Testis (tissue), 3 donors: Measurements from ENCODE around the gene CREB3L1. TPM values are rescaled to one million over a fixed set of nuclear protein-coding genes. Genes with fewer than 3 reads are reported as not detected.
A peak's percentile ranks its signal among the peaks of the same experiment; 100 is the strongest.

Experiments used
- DNase-seq: peaks from one replicate; pipeline ENCODE4 v3.0.0-alpha.2; 2019
- H3K27ac ChIP-seq, 2 donors: fragments of 200-600 bp; sonication (generic); one replicate each; pipeline ENCODE4 v1.5.1; 2019
- H3K27me3 ChIP-seq: fragments of 200-600 bp; sonication (generic); one replicate; pipeline ENCODE4 v1.5.1; 2019
- H3K36me3 ChIP-seq: fragments of 200-600 bp; sonication (generic); one replicate; pipeline ENCODE4 v1.5.1; 2017; ENCODE audit warnings: low read depth; ENCODE audit errors: missing control alignments
- H3K4me1 ChIP-seq: fragments of 200-600 bp; sonication (generic); one replicate; pipeline ENCODE4 v1.5.1; 2019
- H3K4me3 ChIP-seq, 2 donors: fragments of 200-600 bp; sonication (generic); one replicate each; pipeline ENCODE4 v1.5.1; 2017 to 2019
- H3K9me3 ChIP-seq: fragments of 200-600 bp; sonication (generic); one replicate; pipeline ENCODE4 v1.5.1; 2017
- POLR2A ChIP-seq: fragments of 450-650 bp; IDR thresholded peaks from one replicate; pipeline ENCODE4 v1.6.1; 2017; ENCODE audit warnings: antibody characterized with exemption, mild to moderate bottlenecking, moderate library complexity
- WGBS, 2 donors: methylation state at CpG; one replicate each; pipeline ENCODE4 v1.1.5; 2018; 5-methylcytosine and 5-hydroxymethylcytosine counted together
- intact Hi-C: fragments of 100-400 bp; cut with DNase I; formaldehyde crosslinking; loops from one replicate; pipeline ENCODE4 v1.15.1; 2023; ENCODE audit warnings: low total_unique reads
- polyA plus RNA-seq: library from polyadenylated mRNA; stranded (reverse); fragments of 350-450 nt; fragmentation: Illumina TruSeq; extraction: RNeasy Lipid Tissue Mini Kit (QIAGEN cat#74804); gene quantifications from one replicate; pipeline ENCODE4 v1.2.3, GENCODE V29; 2014; ENCODE audit warnings: low read depth, low replicate concordance; ENCODE audit not compliant: insufficient read depth
- total RNA-seq, 2 donors: library from RNA; depleted of rRNA; stranded (reverse); fragments of >200 nt; gene quantifications; one replicate each; pipeline ENCODE4 v1.2.3, GENCODE V29; 2016
- TF ChIP-seq, protein P1 (sequence below), 3 experiments: fragments of 450-650 bp in 2 of 3; fragments of 200-600 bp in 1 of 3; sonication (generic) in 1 of 3; IDR thresholded peaks; one replicate each; pipeline ENCODE4 v1.5.1; 2016 to 2019; ENCODE audit warnings: antibody characterized with exemption in 3 of 3, mild to moderate bottlenecking in 2 of 3, moderate library complexity in 1 of 3

Gene CREB3L1
- total and polyA plus RNA-seq, 3 donors from 2014 or later, result 5.2 to 19.2 (median 8.1) TPM

DNA sequence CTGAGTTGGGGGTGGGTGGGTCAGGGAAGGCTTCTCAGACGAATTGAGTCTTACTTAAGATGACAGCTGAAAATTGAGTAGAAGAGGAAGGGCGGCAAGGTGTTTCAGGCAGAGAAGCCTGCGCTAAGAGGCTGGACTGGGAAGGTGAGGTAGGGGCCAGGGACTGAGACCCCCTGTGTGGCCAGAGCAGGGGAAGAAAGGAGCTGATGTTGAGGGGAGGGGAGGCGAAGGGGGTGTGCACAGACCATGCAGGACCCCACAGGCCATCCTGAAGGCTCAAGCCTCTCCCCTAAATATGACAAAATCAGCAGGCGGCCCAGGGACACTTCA is 40.6 kb upstream of the CREB3L1 start:
- TF ChIP-seq POLR2A, result no peak
- TF ChIP-seq, protein P1, sequence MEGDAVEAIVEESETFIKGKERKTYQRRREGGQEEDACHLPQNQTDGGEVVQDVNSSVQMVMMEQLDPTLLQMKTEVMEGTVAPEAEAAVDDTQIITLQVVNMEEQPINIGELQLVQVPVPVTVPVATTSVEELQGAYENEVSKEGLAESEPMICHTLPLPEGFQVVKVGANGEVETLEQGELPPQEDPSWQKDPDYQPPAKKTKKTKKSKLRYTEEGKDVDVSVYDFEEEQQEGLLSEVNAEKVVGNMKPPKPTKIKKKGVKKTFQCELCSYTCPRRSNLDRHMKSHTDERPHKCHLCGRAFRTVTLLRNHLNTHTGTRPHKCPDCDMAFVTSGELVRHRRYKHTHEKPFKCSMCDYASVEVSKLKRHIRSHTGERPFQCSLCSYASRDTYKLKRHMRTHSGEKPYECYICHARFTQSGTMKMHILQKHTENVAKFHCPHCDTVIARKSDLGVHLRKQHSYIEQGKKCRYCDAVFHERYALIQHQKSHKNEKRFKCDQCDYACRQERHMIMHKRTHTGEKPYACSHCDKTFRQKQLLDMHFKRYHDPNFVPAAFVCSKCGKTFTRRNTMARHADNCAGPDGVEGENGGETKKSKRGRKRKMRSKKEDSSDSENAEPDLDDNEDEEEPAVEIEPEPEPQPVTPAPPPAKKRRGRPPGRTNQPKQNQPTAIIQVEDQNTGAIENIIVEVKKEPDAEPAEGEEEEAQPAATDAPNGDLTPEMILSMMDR (IDR thresholded peaks at IDR 0.05), result no peak
- WGBS, 2 donors, result 57 to 68% methylated on average over 5 of the region's 5 CpGs
- Histone ChIP-seq H3K36me3 (no peaks in the 10 kb centered on the region), H3K4me1 (peaks cover 11% of the 10 kb centered on the region), H3K27me3 (no peaks in the 10 kb centered on the region), H3K4me3 (no peak overlapping the region), H3K27ac (peak overlapping the region in 1 of 2 donors; percentile 86), H3K9me3 (no peaks in the 10 kb centered on the region)
- intact Hi-C loops, result no loop called here
- DNase-seq, result no peak

DNA sequence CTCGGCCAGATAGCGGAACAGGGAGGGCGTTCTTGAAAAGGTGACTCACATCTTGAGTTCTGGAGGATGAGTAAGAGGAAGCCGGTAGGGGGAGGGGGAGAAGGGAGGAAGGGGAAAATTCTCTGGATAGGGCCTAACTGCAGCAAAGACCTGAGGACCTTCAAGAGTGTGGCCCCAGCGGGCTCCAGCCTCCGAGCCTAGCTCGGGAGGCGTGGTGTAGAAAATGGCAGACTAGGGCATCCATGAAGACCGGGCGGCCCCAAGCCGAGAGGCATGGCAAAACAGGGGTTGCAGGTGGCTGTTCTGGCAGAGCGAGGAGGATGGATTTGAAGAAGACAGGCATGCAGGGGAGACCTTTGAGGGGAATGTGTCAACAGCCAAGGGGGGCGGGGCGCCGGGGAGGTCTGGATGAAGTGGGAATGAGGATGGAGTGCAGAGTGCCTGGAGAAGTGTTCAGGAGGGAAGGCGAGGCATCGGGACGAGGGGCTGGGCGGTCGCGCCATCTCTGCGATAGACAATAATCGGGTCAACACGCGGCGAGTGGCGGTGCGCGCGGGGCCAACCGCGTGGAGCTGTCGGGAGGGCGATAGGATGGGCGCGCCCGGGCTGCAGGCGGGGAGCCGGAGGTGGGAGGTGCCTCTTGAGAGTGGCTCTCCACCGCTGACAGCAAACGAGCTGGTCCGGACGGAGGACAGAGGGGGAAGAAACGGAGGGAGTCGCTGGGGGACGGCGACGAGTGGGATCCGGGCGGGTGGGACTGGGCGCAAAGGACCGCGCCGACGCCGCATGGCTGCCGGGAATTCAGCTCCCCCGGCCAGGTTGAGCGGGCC is 40.0 kb upstream of the CREB3L1 start:
- WGBS, 2 donors, result 14 to 15% methylated on average over 37 to 51 of the region's 59 CpGs
- Histone ChIP-seq H3K4me1 (peaks cover 11% of the 10 kb centered on the region), H3K27ac (peak overlapping the region; percentile 62 to 86), H3K36me3 (no peaks in the 10 kb centered on the region), H3K4me3 (peak overlapping the region; percentile 50 to 52), H3K9me3 (no peaks in the 10 kb centered on the region), H3K27me3 (no peaks in the 10 kb centered on the region)
- DNase-seq, result peak; percentile 62
- TF ChIP-seq POLR2A, result no peak
- TF ChIP-seq, protein P1 (IDR thresholded peaks at IDR 0.05), result no peak
- intact Hi-C loops, result no loop called here

DNA sequence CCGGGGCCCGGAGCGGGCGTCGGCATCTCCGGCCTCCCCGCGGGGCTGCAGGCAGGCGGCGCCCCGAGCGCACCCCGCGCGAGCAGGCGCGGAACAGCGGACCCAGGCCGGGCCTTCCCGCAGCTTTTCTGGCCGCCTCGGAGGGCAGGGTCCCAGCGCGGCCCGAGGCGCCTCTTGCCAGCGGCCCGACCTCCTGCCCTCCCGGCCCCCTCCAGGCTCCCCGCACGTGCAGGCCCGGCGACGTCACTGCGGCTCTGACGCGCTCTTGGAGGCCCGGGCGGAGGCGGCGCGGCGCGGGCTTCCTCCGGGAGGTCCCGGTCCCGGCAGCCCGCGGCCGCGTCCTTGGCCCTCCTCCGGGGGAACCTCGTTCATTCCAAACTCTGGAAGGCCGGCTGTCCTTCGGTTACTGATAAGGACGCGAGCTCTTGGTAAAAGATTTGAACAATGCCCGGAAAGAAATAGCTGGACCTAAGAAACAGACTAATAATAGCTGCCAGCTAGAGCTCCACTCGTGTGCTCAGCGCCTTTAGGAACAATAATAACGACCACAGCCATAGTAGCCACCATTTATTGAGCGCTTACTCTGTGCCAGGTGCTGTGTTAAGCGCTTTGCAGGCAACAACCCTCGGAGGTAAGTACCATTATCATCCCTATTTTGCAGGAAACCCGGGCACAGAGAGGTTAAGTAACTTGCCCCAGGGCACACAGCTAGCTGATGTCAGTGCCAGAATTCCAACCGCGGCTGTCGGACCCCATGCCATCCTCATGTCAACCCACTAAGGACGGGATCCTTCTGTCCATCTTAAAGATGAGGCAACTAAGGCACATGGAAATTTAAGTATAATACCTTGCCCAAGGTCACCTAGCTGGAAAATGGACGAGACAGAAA is 39.1 kb upstream of the CREB3L1 start:
- Histone ChIP-seq H3K4me1 (peaks cover 11% of the 10 kb centered on the region), H3K27ac (peak overlapping the region; percentile 62 to 86), H3K27me3 (no peaks in the 10 kb centered on the region), H3K4me3 (peak overlapping the region; percentile 50 to 52), H3K9me3 (no peaks in the 10 kb centered on the region), H3K36me3 (no peaks in the 10 kb centered on the region)
- peak; percentile 84 for DNase-seq
- intact Hi-C loops, result no loop called here
- 0 to 1% methylated on average over 28 to 50 of the region's 70 CpGs for WGBS, 2 donors
- TF ChIP-seq, protein P1 (IDR thresholded peaks at IDR 0.05), result peak in 2 of 3 experiments; percentile 12 to 14
- no peak for TF ChIP-seq POLR2A

DNA sequence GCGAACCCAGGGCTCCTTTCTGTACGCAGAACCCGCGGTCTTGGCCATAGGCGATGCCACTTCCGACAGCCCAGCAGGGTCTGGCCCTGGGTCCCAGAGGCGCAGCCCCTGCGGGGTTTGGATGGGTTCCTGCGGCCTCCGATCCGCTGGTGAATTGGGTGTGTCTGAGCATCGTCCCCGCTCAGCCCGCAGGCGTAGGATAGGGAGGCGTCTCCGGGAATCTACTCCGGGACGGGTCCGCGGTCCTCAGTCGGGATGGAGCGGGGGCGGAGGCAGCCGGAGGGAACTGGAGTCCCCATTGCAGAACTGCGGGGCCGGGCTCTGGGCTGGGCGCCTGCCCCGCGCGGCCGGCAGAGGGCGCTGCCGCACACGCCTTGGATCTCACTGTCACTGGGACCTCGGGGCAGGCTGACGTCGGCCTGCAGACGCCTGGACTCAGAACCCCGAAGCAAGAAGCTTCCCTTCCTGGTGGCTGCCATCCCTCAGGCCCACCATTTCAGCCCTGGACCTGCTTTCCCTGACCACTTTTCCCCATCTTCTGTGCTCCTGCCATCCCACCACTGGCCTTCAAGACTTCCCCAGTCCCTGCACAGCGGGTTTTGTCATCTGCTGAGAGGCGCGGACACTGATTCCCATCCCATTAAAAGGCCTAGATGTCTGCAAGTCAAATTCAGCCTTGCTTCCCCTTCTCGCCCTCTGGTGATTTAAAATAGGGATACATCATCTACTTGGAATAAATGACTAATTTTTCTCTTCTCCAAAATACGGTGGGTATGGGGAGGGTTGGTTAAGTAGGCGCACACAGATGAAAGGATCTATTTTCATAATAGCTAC is 38.3 kb upstream of the CREB3L1 start:
- peak; percentile 92 for DNase-seq

More for the DNA sequence above, 38.3 kb upstream of the CREB3L1 start:
- intact Hi-C loops, result no loop called here
- no peaks in the 10 kb centered on the region for H3K36me3 ChIP-seq
- 10 to 29% methylated on average over 13 to 36 of the region's 46 CpGs for WGBS, 2 donors
- H3K4me1 ChIP-seq, result peaks cover 11% of the 10 kb centered on the region
- H3K27ac ChIP-seq, result peak overlapping the region; percentile 62 to 86
- TF ChIP-seq, protein P1 (IDR thresholded peaks at IDR 0.05), result peak; percentile 97 to 99 (median 98)
- TF ChIP-seq POLR2A, result no peak
- no peaks in the 10 kb centered on the region for H3K9me3 ChIP-seq
- H3K4me3 ChIP-seq, result peak overlapping the region in 1 of 2 donors; percentile 50
- no peaks in the 10 kb centered on the region for H3K27me3 ChIP-seq
